HCT116 (cell line): Measurements from ENCODE around the gene CNTNAP3. TPM values are rescaled to one million over a fixed set of nuclear protein-coding genes. Genes with fewer than 3 reads are reported as not detected.
"Not testable (repeated sequence)": the region's sequence is repeated elsewhere in the genome, so short reads cannot be mapped to it uniquely, and the experiment has no call there.

Experiments
- ATAC-seq: fragments of 200-7000 bp; cut with Tn5 transposase; 2 replicates; pipeline ENCODE4 v1.9.1; 2020; ENCODE audit warnings: mild to moderate bottlenecking, moderate library complexity
- BruUV-seq: library from RNA; stranded (reverse); fragments of 400-500 nt; replicated peaks from 2 replicates; lab custom pipeline; 2021; lab: Mats Ljungman, UMichigan
- CTCF ChIA-PET: fragments of 300-600 bp; sonication (Branson Sonifier 250); formaldehyde crosslinking; loops from one replicate; lab custom pipeline; 2021; ENCODE audit warnings: antibody characterized with exemption; lab: Charles Lee
- POLR2A ChIA-PET: fragments of 300-600, 350-600 bp; sonication (Branson Sonifier 250); formaldehyde crosslinking; loops from one replicate; lab custom pipeline; 2021; ENCODE audit warnings: antibody characterized with exemption; lab: Charles Lee
- RAD21 ChIA-PET, 2 experiments: fragments of 300-600 bp; sonication (Branson Sonifier 250); formaldehyde crosslinking; loops; one replicate each; lab custom pipeline; 2023; ENCODE audit warnings: low total read pairs in 2 of 2; ENCODE audit not compliant: uncharacterized antibody in 2 of 2, unreplicated experiment in 2 of 2, low non-redundant PET in 1 of 2; lab: Charles Lee
- DNase-seq: peaks from one replicate; pipeline ENCODE4 v3.0.0-alpha.2; 2010; ENCODE audit warnings: low read depth, low spot score
- H2AFZ ChIP-seq: fragments of 200-600 bp; shearing (Covaris generic), sonication (generic); 2 replicates; pipeline ENCODE4 v1.6.1; 2017; ENCODE audit warnings: low read depth, mixed run types, mixed read lengths, antibody characterized with exemption, low read length; ENCODE audit not compliant: poor library complexity, severe bottlenecking
- H3K27ac ChIP-seq: 2 replicates; pipeline ENCODE4 v1.5.1; 2012; ENCODE audit warnings: low read depth, low read length
- H3K27me3 ChIP-seq: fragments of 200-600 bp; sonication (generic); 2 replicates; pipeline ENCODE4 v1.6.1; 2016; ENCODE audit warnings: mixed run types, low read length, mixed read lengths; ENCODE audit not compliant: insufficient read depth
- H3K36me3 ChIP-seq, 2 experiments: fragments of 200-500 bp in 1 of 2; fragments of 200-600 bp in 1 of 2; sonication (Bioruptor generic) in 1 of 2; sonication (generic) in 1 of 2; 2 replicates each; pipeline versions ENCODE4 v1.5.1 to v1.6.1; 2014 to 2016; ENCODE audit warnings: low read length in 2 of 2, inconsistent platforms in 1 of 2, mixed read lengths in 1 of 2, mixed run types in 1 of 2; ENCODE audit not compliant: insufficient read depth in 2 of 2, control insufficient read depth in 1 of 2
- H3K4me1 ChIP-seq, 2 experiments: fragments of 200-600 bp in 1 of 2; sonication (generic) in 1 of 2; 2 replicates each; pipeline versions ENCODE4 v1.5.1 to v1.6.1; 2012 to 2017; ENCODE audit warnings: low read length in 2 of 2, inconsistent platforms in 1 of 2, mild to moderate bottlenecking in 1 of 2, mixed read lengths in 1 of 2, mixed run types in 1 of 2, moderate library complexity in 1 of 2; ENCODE audit not compliant: insufficient read depth in 2 of 2, control insufficient read depth in 1 of 2
- H3K4me2 ChIP-seq: fragments of 200-600 bp; sonication (generic); 2 replicates; pipeline ENCODE4 v1.6.1; 2017; ENCODE audit warnings: mixed run types, low read length, mixed read lengths
- H3K4me3 ChIP-seq, 2 experiments: fragments of 200-600 bp in 1 of 2; sonication (generic) in 1 of 2; replicated peaks in 1 of 2; 2 replicates each; pipeline ENCODE4 v1.5.1; 2011 to 2016; ENCODE audit warnings: low read length in 2 of 2, control low read depth in 1 of 2, low read depth in 1 of 2, mild to moderate bottlenecking in 1 of 2, mixed read lengths in 1 of 2, mixed run types in 1 of 2
- H3K79me2 ChIP-seq: fragments of 200-600 bp; sonication (generic); 2 replicates; pipeline ENCODE4 v1.6.1; 2017; ENCODE audit warnings: mild to moderate bottlenecking, mixed run types, low read length, moderate library complexity, mixed read lengths; ENCODE audit not compliant: insufficient read depth
- H3K9ac ChIP-seq: fragments of 200-600 bp; sonication (generic); 2 replicates; pipeline ENCODE4 v1.6.1; 2016; ENCODE audit warnings: low read length, mixed read lengths
- H3K9me2 ChIP-seq: fragments of 200-600 bp; sonication (generic), shearing (Covaris generic); 2 replicates; pipeline ENCODE4 v1.6.1; 2017; ENCODE audit warnings: mixed run types, mild to moderate bottlenecking, moderate library complexity; ENCODE audit not compliant: insufficient read depth
- H3K9me3 ChIP-seq, 2 experiments: fragments of 200-500 bp in 1 of 2; fragments of 200-600 bp in 1 of 2; sonication (Bioruptor generic) in 1 of 2; sonication (generic) in 1 of 2; 2 replicates each; pipeline ENCODE4 v1.6.1; 2014 to 2017; ENCODE audit warnings: low read length in 2 of 2, mixed read lengths in 2 of 2, inconsistent platforms in 1 of 2, low read depth in 1 of 2, mild to moderate bottlenecking in 1 of 2, mixed run types in 1 of 2, moderate library complexity in 1 of 2; ENCODE audit not compliant: control insufficient read depth in 1 of 2, insufficient read depth in 1 of 2
- H4K20me1 ChIP-seq: fragments of 200-600 bp; sonication (generic), shearing (Covaris generic); 2 replicates; pipeline ENCODE4 v1.6.1; 2017; ENCODE audit warnings: mixed run types, mild to moderate bottlenecking, moderate library complexity; ENCODE audit not compliant: insufficient read depth
- CBX3 ChIP-seq: IDR thresholded peaks from 2 replicates; pipeline ENCODE4 v1.6.1; 2012; ENCODE audit warnings: low read depth
- CEBPB ChIP-seq: IDR thresholded peaks from 2 replicates; pipeline ENCODE4 v1.6.1; 2012; ENCODE audit warnings: low read depth
- FOSL1 ChIP-seq: IDR thresholded peaks from 2 replicates; pipeline ENCODE4 v1.6.1; 2012; ENCODE audit warnings: low read depth
- JUND ChIP-seq: IDR thresholded peaks from 2 replicates; pipeline ENCODE4 v1.6.1; 2012
- SP1 ChIP-seq: IDR thresholded peaks from 2 replicates; pipeline ENCODE4 v1.6.1; 2012; ENCODE audit warnings: low read depth
- intact Hi-C: fragments of 100-400 bp; cut with micrococcal nuclease; formaldehyde crosslinking; loops from 2 replicates; pipeline ENCODE4 v1.10.0; 2022
- total RNA-seq: library from RNA; stranded (reverse); gene quantifications from one replicate; pipeline ENCODE4 v1.2.1, GENCODE V29; 2021; ENCODE audit not compliant: unreplicated experiment

CNTNAP3 gene
- total RNA-seq, 1 experiment from 2014 or later: 14.8 TPM

GRCh38 chr9:39033849-39034248 lies 254.1 kb downstream of the CNTNAP3 start:
- RAD21 ChIA-PET, H3K4me2 ChIP-seq, ATAC-seq, H4K20me1 ChIP-seq, H3K9me3 ChIP-seq, CTCF ChIA-PET, H3K27me3 ChIP-seq, H3K9me2 ChIP-seq, H3K27ac ChIP-seq, intact Hi-C loops, BruUV-seq, H3K4me1 ChIP-seq, H3K4me3 ChIP-seq, H3K79me2 ChIP-seq, DNase-seq, H3K9ac ChIP-seq, H2AFZ ChIP-seq, H3K36me3 ChIP-seq, POLR2A ChIA-PET: not testable (repeated sequence)

DNA sequence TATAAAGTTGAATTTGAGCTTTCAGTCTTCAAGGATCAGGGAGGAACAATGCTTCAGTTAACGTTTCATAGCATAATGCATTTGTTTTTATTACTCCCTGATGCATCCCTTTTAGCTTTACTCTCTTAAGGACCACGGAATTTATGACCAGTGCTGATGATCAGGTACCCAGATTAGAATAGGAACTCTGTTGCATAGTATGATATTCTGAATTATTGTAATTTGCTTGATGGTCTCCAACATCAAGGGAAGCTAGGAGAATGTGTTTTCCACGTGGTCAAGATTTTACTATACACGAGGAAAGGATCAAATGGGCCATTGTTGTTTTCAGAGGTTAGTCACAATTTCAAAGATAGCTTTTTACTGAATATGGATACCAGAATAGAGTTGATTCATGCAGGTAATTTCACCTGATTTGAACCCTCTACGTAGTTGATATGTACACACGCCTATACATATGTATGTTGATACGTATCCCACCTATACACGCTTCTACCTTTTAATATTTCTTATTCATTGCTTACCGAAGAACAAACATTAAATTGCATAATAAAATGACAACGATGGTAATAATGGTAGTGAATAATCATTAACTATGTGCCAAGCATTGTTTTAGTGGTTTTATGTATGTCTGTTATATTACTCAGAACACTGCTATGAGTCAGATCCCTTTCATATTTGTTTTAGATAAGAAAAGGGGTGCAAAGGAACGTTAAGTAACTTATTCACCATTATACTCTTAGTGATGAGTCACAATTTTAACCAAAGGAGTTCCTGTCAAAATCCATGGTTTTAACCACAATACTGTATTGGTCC lies 257.6 kb downstream of the CNTNAP3 start:
- H3K9ac ChIP-seq, POLR2A ChIA-PET, H4K20me1 ChIP-seq, H3K4me1 ChIP-seq, H3K9me3 ChIP-seq, H3K79me2 ChIP-seq, CTCF ChIA-PET, H3K36me3 ChIP-seq, BruUV-seq, H3K4me3 ChIP-seq, intact Hi-C loops, H3K9me2 ChIP-seq, RAD21 ChIA-PET, H3K27me3 ChIP-seq: not testable (repeated sequence)
- Histone ChIP-seq H2AFZ (peak overlapping the region; percentile 28), H3K4me2 (peak overlapping the region; percentile 9), H3K27ac (peak overlapping the region; percentile 32; the same call in 1 of the 2 replicates)
- peak; percentile 56; the same call in 1 of the 2 replicates for TF ChIP-seq FOSL1
- peak; percentile 56; the same call in 1 of the 2 replicates for TF ChIP-seq JUND
- TF ChIP-seq CEBPB: peak; percentile 74
- peak; percentile 24; the same call in 1 of the 2 replicates for TF ChIP-seq SP1
- TF ChIP-seq CBX3: 0 out of 2 replicates have a peak, but pooled peaks have one; percentile 36
- ATAC-seq (peak; percentile 89), DNase-seq (peak; percentile 86)

- H2AFZ ChIP-seq, CTCF ChIA-PET, H3K9ac ChIP-seq, H3K79me2 ChIP-seq, H3K4me2 ChIP-seq, H4K20me1 ChIP-seq, H3K9me3 ChIP-seq, H3K36me3 ChIP-seq, intact Hi-C loops, H3K4me1 ChIP-seq, H3K4me3 ChIP-seq, H3K9me2 ChIP-seq, RAD21 ChIA-PET, DNase-seq, H3K27me3 ChIP-seq, BruUV-seq, ATAC-seq, H3K27ac ChIP-seq, POLR2A ChIA-PET: not testable (repeated sequence)
Measured at GRCh38 chr9:39028855-39029254, 259.1 kb downstream of the CNTNAP3 start.

DNA sequence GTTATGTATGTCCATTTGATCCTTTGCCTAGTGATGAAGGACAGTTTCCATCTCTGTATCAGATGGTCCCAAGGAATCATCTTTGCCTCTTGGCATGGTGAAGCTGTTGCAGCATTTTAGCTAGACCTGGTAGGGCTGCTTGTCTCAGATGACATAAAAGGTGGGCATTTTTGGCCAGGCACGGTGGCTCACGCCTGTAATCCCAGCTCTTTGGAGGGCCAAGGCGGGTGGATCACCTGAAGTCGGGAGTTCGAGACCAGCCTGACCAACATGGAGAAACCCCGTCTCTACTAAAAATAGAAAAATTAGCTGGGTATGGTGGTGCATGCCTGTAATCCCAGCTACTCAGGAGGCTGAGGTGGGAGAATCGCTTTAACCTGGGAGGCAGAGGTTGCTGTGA lies 259.8 kb downstream of the CNTNAP3 start:
- H2AFZ ChIP-seq, H4K20me1 ChIP-seq, H3K4me2 ChIP-seq, H3K9me2 ChIP-seq, H3K36me3 ChIP-seq, H3K27me3 ChIP-seq, RAD21 ChIA-PET, POLR2A ChIA-PET, BruUV-seq, ATAC-seq, CTCF ChIA-PET, H3K4me1 ChIP-seq, H3K9ac ChIP-seq, H3K4me3 ChIP-seq, H3K79me2 ChIP-seq, H3K27ac ChIP-seq, DNase-seq, H3K9me3 ChIP-seq, intact Hi-C loops: not testable (repeated sequence)
